GM18907 (cell line): ENCODE data around the gene C1QB.

Experiments
- ATAC-seq: cut with Tn5 transposase; IDR thresholded peaks from one replicate; pipeline ENCODE4 v1.9.1; 2021; ENCODE audit warnings: mild to moderate bottlenecking, moderate library complexity; ENCODE audit not compliant: unreplicated experiment

Gene C1QB

GRCh38 chr1:22633697-22634463, 19.2 kb upstream of the C1QB start:
- ATAC-seq = no peak

GRCh38 chr1:22635436-22635835, 17.6 kb upstream of the C1QB start:
- no peak for ATAC-seq

- ATAC-seq = no peak
These were observed 16.7 kb upstream of the C1QB start, which contains the start of gene C1QA for GRCh38 chr1:22636353-22636752. Gene C1QA (plus strand): TSS chr1:22636628. CDS start chr1:22637617, 989 bp downstream.

- no peak for ATAC-seq
These were observed 16.1 kb upstream of the C1QB start for GRCh38 chr1:22636927-22637326.

- no peak for ATAC-seq
These were observed 15.1 kb upstream of the C1QB start for GRCh38 chr1:22637907-22638445.

GRCh38 chr1:22638476-22639234, 14.4 kb upstream of the C1QB start:
- ATAC-seq = no peak

GRCh38 chr1:22639286-22639685, 13.8 kb upstream of the C1QB start:
- ATAC-seq = no peak

- no peak for ATAC-seq
These were observed 11.8 kb upstream of the C1QB start for GRCh38 chr1:22641247-22641646.

GRCh38 chr1:22641906-22642636, 11.0 kb upstream of the C1QB start:
- no peak for ATAC-seq

- no peak for ATAC-seq
These were observed 9.7 kb upstream of the C1QB start, which contains the start of gene C1QC for GRCh38 chr1:22643381-22643780. Gene C1QC (plus strand): TSS chr1:22643633. CDS start chr1:22644024, 391 bp downstream.

- ATAC-seq = no peak
These were observed 9.1 kb upstream of the C1QB start for GRCh38 chr1:22643928-22644327.

- no peak for ATAC-seq
These were observed 7.1 kb upstream of the C1QB start for GRCh38 chr1:22645931-22646330.

- no peak for ATAC-seq
These were observed 6.7 kb upstream of the C1QB start for GRCh38 chr1:22646384-22646783.

GRCh38 chr1:22650089-22650693, 2.8 kb upstream of the C1QB start:
- no peak for ATAC-seq

- no peak for ATAC-seq
These were observed 837 bp upstream of the C1QB start for GRCh38 chr1:22651941-22652856.

GRCh38 chr1:22654692-22655091, 1.7 kb downstream of the C1QB start:
- no peak for ATAC-seq

- ATAC-seq = no peak
These were observed 5.5 kb downstream of the C1QB start for GRCh38 chr1:22658385-22659163.

GRCh38 chr1:22660716-22661241, 7.7 kb downstream of the C1QB start:
- ATAC-seq = no peak

- ATAC-seq = no peak
These were observed 8.8 kb downstream of the C1QB start for GRCh38 chr1:22661880-22662279.
